GM12878 (cell line): ENCODE results near the gene SMC3. TPM values are rescaled to one million over a fixed set of nuclear protein-coding genes. Genes with fewer than 3 reads are reported as not detected.

Source experiments
- ATAC-seq: fragments of 200-7000 bp; cut with Tn5 transposase; 3 replicates; pipeline ENCODE4 v1.9.1; 2020; ENCODE audit warnings: mild to moderate bottlenecking, moderate library complexity
- BruUV-seq: library from RNA; stranded (reverse); fragments of 400-500 nt; replicated peaks from 2 replicates; lab custom pipeline; 2021; lab: Mats Ljungman, UMichigan
- CTCF ChIA-PET: fragments of 300-600 bp; sonication (Branson Sonifier 250); formaldehyde crosslinking; extraction: SDS; loops from one replicate; lab custom pipeline; 2021; ENCODE audit warnings: inconsistent platforms; lab: Yijun Ruan, JAX
- POLR2A ChIA-PET: fragments of 350-600 bp; formaldehyde crosslinking; extraction: SDS; loops from one replicate; lab custom pipeline; 2021; ENCODE audit warnings: inconsistent platforms; lab: Charles Lee
- RAD21 ChIA-PET: fragments of 300-600 bp; sonication (Branson Sonifier 250); formaldehyde crosslinking; loops from one replicate; lab custom pipeline; 2023; ENCODE audit warnings: antibody characterized with exemption; ENCODE audit not compliant: unreplicated experiment; lab: Charles Lee
- SMC1A ChIA-PET: fragments of 300-600 bp; sonication (Branson Sonifier 250); formaldehyde crosslinking; loops from one replicate; lab custom pipeline; 2023; ENCODE audit not compliant: unreplicated experiment, uncharacterized antibody; lab: Charles Lee
- DNase-seq: peaks from one replicate; pipeline ENCODE4 v3.0.0-alpha.2; 2011; ENCODE audit warnings: low read depth, low spot score
- FAIRE-seq: peaks from 3 replicates; lab custom pipeline; 2011; peaks lifted over from hg19 to GRCh38; lab: Jason Lieb, UNC
- H2AFZ ChIP-seq: 2 replicates; pipeline ENCODE4 v1.6.0; 2011; ENCODE audit warnings: low read depth, low read length, control low read depth; ENCODE audit not compliant: control insufficient read depth
- H3K27ac ChIP-seq: 2 replicates; pipeline ENCODE4 v1.5.1; 2011; ENCODE audit warnings: control low read depth; ENCODE audit not compliant: control insufficient read depth, insufficient read depth
- H3K27me3 ChIP-seq, 2 experiments: replicated peaks in 1 of 2; 2 replicates each; pipeline versions ENCODE4 v1.6.0 to v1.6.1; 2011; ENCODE audit warnings: low read length in 1 of 2; ENCODE audit not compliant: control insufficient read depth in 2 of 2, insufficient read depth in 2 of 2
- H3K36me3 ChIP-seq, 2 experiments: 2 replicates each; pipeline ENCODE4 v1.5.1; 2011; ENCODE audit warnings: low read length in 1 of 2; ENCODE audit not compliant: control insufficient read depth in 2 of 2, insufficient read depth in 2 of 2
- H3K4me1 ChIP-seq: 2 replicates; pipeline ENCODE4 v1.6.1; 2011; ENCODE audit warnings: mild to moderate bottlenecking, low read length, moderate library complexity, mixed read lengths; ENCODE audit not compliant: control insufficient read depth, insufficient read depth
- H3K4me2 ChIP-seq: 2 replicates; pipeline ENCODE4 v1.6.0; 2011; ENCODE audit warnings: control low read depth; ENCODE audit not compliant: control insufficient read depth, insufficient read depth
- H3K4me3 ChIP-seq: fragments of 200-600 bp; sonication (generic); 2 replicates; pipeline ENCODE4 v1.5.1; 2016
- H3K79me2 ChIP-seq: 2 replicates; pipeline ENCODE4 v1.6.0; 2011; ENCODE audit warnings: low read length; ENCODE audit not compliant: control insufficient read depth, insufficient read depth
- H3K9ac ChIP-seq: 2 replicates; pipeline ENCODE4 v1.8.0; 2011; ENCODE audit warnings: low read length, control low read depth, mixed read lengths; ENCODE audit not compliant: control insufficient read depth, insufficient read depth
- H3K9me3 ChIP-seq: replicated peaks from 3 replicates; pipeline ENCODE4 v1.5.1; 2011; ENCODE audit warnings: mild to moderate bottlenecking, low read length; ENCODE audit not compliant: control insufficient read depth, insufficient read depth
- H4K20me1 ChIP-seq: 2 replicates; pipeline ENCODE4 v1.6.0; 2011; ENCODE audit not compliant: control insufficient read depth, insufficient read depth
- ATF7 ChIP-seq: fragments of 450-650 bp; IDR thresholded peaks from 2 replicates; pipeline ENCODE4 v1.6.1; 2016; ENCODE audit warnings: low read depth, mild to moderate bottlenecking
- BHLHE40 ChIP-seq, 2 experiments: fragments of 450-650 bp in 1 of 2; IDR thresholded peaks; 2 replicates each; pipeline ENCODE4 v1.6.1; 2011 to 2017; ENCODE audit warnings: low read depth in 2 of 2, borderline replicate concordance in 1 of 2, improper control_type of control experiment in 1 of 2, low read length in 1 of 2, mild to moderate bottlenecking in 1 of 2
- CBX3 ChIP-seq: fragments of 200-600 bp; sonication (generic); IDR thresholded peaks from 2 replicates; pipeline ENCODE4 v1.6.1; 2016; ENCODE audit warnings: low read depth, borderline replicate concordance
- IKZF2 ChIP-seq, 2 experiments: fragments of 450-650 bp; IDR thresholded peaks; 2 replicates each; pipeline ENCODE4 v1.6.1; 2017; ENCODE audit warnings: mild to moderate bottlenecking in 2 of 2, moderate library complexity in 2 of 2
- MTA2 ChIP-seq: fragments of 450-650 bp; IDR thresholded peaks from 2 replicates; pipeline ENCODE4 v1.6.1; 2016; ENCODE audit warnings: low read depth, mild to moderate bottlenecking, moderate library complexity
- MXI1 ChIP-seq: fragments of 150-350 bp; IDR thresholded peaks from 2 replicates; pipeline ENCODE4 v1.6.1; 2011; ENCODE audit warnings: low read depth, mild to moderate bottlenecking, inconsistent platforms, low read length, improper control_type of control experiment
- MYC ChIP-seq: IDR thresholded peaks from 2 replicates; pipeline ENCODE4 v1.6.1; 2011; ENCODE audit warnings: mild to moderate bottlenecking, low read length, moderate library complexity, inconsistent platforms; ENCODE audit not compliant: insufficient read depth, insufficient replicate concordance, insufficient read length, severe bottlenecking
- NFYB ChIP-seq: IDR thresholded peaks from 2 replicates; pipeline ENCODE4 v1.6.1; 2011; ENCODE audit warnings: low read depth, mild to moderate bottlenecking, low read length, improper control_type of control experiment, moderate library complexity; ENCODE audit not compliant: insufficient read depth
- PAX5 ChIP-seq: IDR thresholded peaks from 2 replicates; pipeline ENCODE4 v1.6.1; 2011; ENCODE audit warnings: low read depth, low read length, borderline replicate concordance
- POLR2AphosphoS5 ChIP-seq: IDR thresholded peaks from 2 replicates; pipeline ENCODE4 v1.6.1; 2011; ENCODE audit warnings: mild to moderate bottlenecking, low read length, inconsistent platforms
- RUNX3 ChIP-seq: IDR thresholded peaks from 2 replicates; pipeline ENCODE4 v1.6.1; 2012; ENCODE audit warnings: low read length, inconsistent platforms
- SIN3A ChIP-seq: IDR thresholded peaks from 2 replicates; pipeline ENCODE4 v1.6.1; 2012; ENCODE audit warnings: low read depth, low read length, improper control_type of control experiment
- TAF1 ChIP-seq: IDR thresholded peaks from 2 replicates; pipeline ENCODE4 v1.6.1; 2011; ENCODE audit warnings: mild to moderate bottlenecking, low read depth, low read length, borderline replicate concordance
- TCF12 ChIP-seq: IDR thresholded peaks from 2 replicates; pipeline ENCODE4 v1.6.1; 2011; ENCODE audit warnings: low read depth, mild to moderate bottlenecking, low read length
- ZNF622 ChIP-seq: fragments of 450-650 bp; IDR thresholded peaks from 2 replicates; pipeline ENCODE4 v1.6.1; 2017; ENCODE audit warnings: mild to moderate bottlenecking, inconsistent platforms
- WGBS: methylation state at CpG from one replicate; pipeline ENCODE4 v1.1.6; 2016; ENCODE audit warnings: low lambda C conversion rate; ENCODE audit not compliant: insufficient replicate concordance, insufficient coverage; ENCODE audit errors: missing lambda C conversion rate; 5-methylcytosine and 5-hydroxymethylcytosine counted together
- in situ Hi-C: fragments of 300-500 bp; cut with MboI; formaldehyde crosslinking; loops from 9 replicates; pipeline ENCODE4 v1.14.3; 2018; ENCODE audit warnings: mixed read lengths
- intact Hi-C: fragments of 100-400 bp; cut with micrococcal nuclease; formaldehyde crosslinking; loops from one replicate; pipeline ENCODE4 v1.14.2; 2022; ENCODE audit not compliant: unreplicated experiment
- polyA plus RNA-seq, 11 experiments: library from polyadenylated mRNA; depleted of rRNA in 4 of 11; unstranded in 6 of 11; stranded (reverse) in 5 of 11; fragments of >200 nt; fragmentation: Nextera tagmentation in 4 of 11; fragmentation: Illumina TruSeq in 1 of 11; extraction: Ambion mirVana in 4 of 11; extraction: Trizol in 1 of 11; gene quantifications; 1 replicate in 1 of 11; 2 replicates in 10 of 11; pipeline versions ENCODE4 v1.2.1 to v1.2.3, GENCODE V29; 2011 to 2016; ENCODE audit warnings: inconsistent platforms in 2 of 11, missing spikeins in 2 of 11, low read depth in 1 of 11
- total RNA-seq, 4 experiments: library from RNA; depleted of rRNA in 3 of 4; stranded (reverse); fragments of >200 nt in 3 of 4; fragmentation: Illumina TruSeq in 1 of 4; extraction: Trizol in 1 of 4; gene quantifications; 2 replicates each; pipeline versions ENCODE4 v1.2.1 to v1.2.3, GENCODE V29; 2013 to 2021

Gene SMC3
- total and polyA plus RNA-seq, 10 of the 15 experiments (the other 5 are each of a cell fraction or from before 2014, with no cell fraction given) = 30.4 to 123 (median 48.3) TPM

- Histone ChIP-seq H3K27ac (no peak overlapping the region), H3K79me2 (no peaks in the 10 kb centered on the region), H3K9ac (no peak overlapping the region), H3K4me1 (peaks cover 11% of the 10 kb centered on the region), H2AFZ (peak overlapping the region; percentile 28), H3K4me3 (no peak overlapping the region), H3K36me3 (no peaks in the 10 kb centered on the region), H4K20me1 (no peaks in the 10 kb centered on the region), H3K27me3 (no peaks in the 10 kb centered on the region), H3K9me3 (no peaks in the 10 kb centered on the region), H3K4me2 (peak overlapping the region; percentile 63; the same call in 1 of the 2 replicates)
- no TSS peak for BruUV-seq
- ChIA-PET CTCF (interaction anchor here (0.6 kb wide), 1 partner anchor 491 kb away, joined by 3 read pairs; no protein-coding TSS in a partner anchor), RAD21 (interaction anchor here (1.0 to 1.2 kb wide), 2 partner anchors 36 to 39 kb away, joined by 3 to 5 read pairs; no protein-coding TSS in a partner anchor), SMC1A (no interaction called here), POLR2A (no interaction called here)
- in situ Hi-C loops = no loop called here
- ATAC-seq (peak; percentile 92), DNase-seq (no peak), FAIRE-seq (no peak)
- intact Hi-C loops = loop anchor here (10.0 kb wide), 1 partner anchor 64 kb away; no protein-coding TSS in a partner anchor
- WGBS = 21% methylated on average over 12 of the region's 12 CpGs
- TF ChIP-seq CBX3 (no peak), BHLHE40 (IDR thresholded peaks at IDR 0.05; ENCODE audit: borderline replicate concordance in 1 of 2, low read depth in 2 of 2, low read length in 1 of 2) (peak in 1 of 2 experiments; percentile 36; a peak in 1 of 4 replicates), SIN3A (no peak), IKZF2 (IDR thresholded peaks at IDR 0.05) (peak; percentile 17 to 27; a peak in 2 of 4 replicates), TCF12 (no peak), PAX5 (peak; percentile 88; the same call in 1 of the 2 replicates), RUNX3 (peak; percentile 72), MYC (no peak), NFYB (no peak), ZNF622 (no peak), MXI1 (no peak), MTA2 (peak; percentile 17; the same call in 1 of the 2 replicates), POLR2AphosphoS5 (no peak), TAF1 (no peak), ATF7 (0 out of 2 replicates have a peak, but pooled peaks have one; percentile 25)
Measured at GRCh38 chr10:110651044-110651958, 83.8 kb downstream of the SMC3 start.
